Spleen (tissue), 11 donors: ENCODE data around the gene FPGS. TPM values are rescaled to one million over a fixed set of nuclear protein-coding genes. Genes with fewer than 3 reads are reported as not detected.
A peak's percentile ranks its signal among the peaks of the same experiment; 100 is the strongest.

Experiments used
- DNase-seq: peaks from one replicate; pipeline ENCODE4 v3.0.0-alpha.2; 2020
- H3K27ac ChIP-seq, 8 donors: fragments of 200-600 bp; sonication (generic) in 7 of 8; 1 replicate in 4 of 8; 2 replicates in 4 of 8; pipeline versions ENCODE4 v1.5.0 to v1.8.0; 2016 to 2021; ENCODE audit warnings: inconsistent platforms in 4 of 8, mild to moderate bottlenecking in 4 of 8, moderate library complexity in 1 of 8
- H3K27me3 ChIP-seq, 7 donors: fragments of 200-600 bp; sonication (generic) in 6 of 7; replicated peaks in 1 of 7; 1 replicate in 4 of 7; 2 replicates in 3 of 7; pipeline versions ENCODE4 v1.5.0 to v1.8.0; 2016 to 2021; ENCODE audit warnings: inconsistent platforms in 3 of 7, mild to moderate bottlenecking in 1 of 7
- H3K36me3 ChIP-seq, 6 donors: fragments of 200-600 bp; sonication (generic) in 5 of 6; 1 replicate in 4 of 6; 2 replicates in 2 of 6; pipeline versions ENCODE4 v1.5.0 to v1.8.0; 2016 to 2021; ENCODE audit warnings: inconsistent platforms in 2 of 6
- H3K4me1 ChIP-seq, 6 donors: fragments of 200-600 bp; sonication (generic) in 5 of 6; 1 replicate in 3 of 6; 2 replicates in 3 of 6; pipeline versions ENCODE4 v1.5.0 to v1.8.0; 2016 to 2021; ENCODE audit warnings: inconsistent platforms in 3 of 6
- H3K4me3 ChIP-seq, 8 donors: fragments of 200-600 bp; sonication (generic) in 7 of 8; 1 replicate in 4 of 8; 2 replicates in 4 of 8; pipeline versions ENCODE4 v1.5.0 to v1.8.0; 2016 to 2021; ENCODE audit warnings: inconsistent platforms in 4 of 8, mild to moderate bottlenecking in 4 of 8, moderate library complexity in 2 of 8
- H3K9me3 ChIP-seq, 8 donors: fragments of 200-600 bp; sonication (generic) in 7 of 8; 1 replicate in 4 of 8; 2 replicates in 4 of 8; pipeline versions ENCODE4 v1.5.0 to v1.8.0; 2016 to 2021; ENCODE audit warnings: inconsistent platforms in 4 of 8
- POLR2A ChIP-seq, 3 donors: fragments of 450-650 bp; IDR thresholded peaks; one replicate each; pipeline ENCODE4 v1.5.1; 2017; ENCODE audit warnings: antibody characterized with exemption in 3 of 3, mild to moderate bottlenecking in 1 of 3
- POLR2AphosphoS5 ChIP-seq, 3 donors: sonication (generic); formaldehyde crosslinking; IDR thresholded peaks; one replicate each; pipeline ENCODE4 v1.5.1; 2017; ENCODE audit warnings: antibody characterized with exemption in 3 of 3
- WGBS, 5 donors: extraction: QIAGEN DNeasy Blood & Tissue Kit in 3 of 5; methylation state at CpG; one replicate each; pipeline versions ENCODE4 v1.1.5 to v1.1.7; 2013 to 2018; 5-methylcytosine and 5-hydroxymethylcytosine counted together
- intact Hi-C: fragments of 100-400 bp; cut with DNase I; formaldehyde crosslinking; loops from one replicate; pipeline ENCODE4 v1.15.0; 2023; ENCODE audit warnings: low total_unique reads
- polyA plus RNA-seq, 3 donors: library from polyadenylated mRNA; stranded (reverse); fragments of 200-250 nt; gene quantifications; one replicate each; pipeline ENCODE4 v1.2.1, GENCODE V29; 2013
- total RNA-seq, 7 donors: library from RNA; depleted of rRNA in 3 of 7; stranded (reverse); fragments of >200 nt in 3 of 7; fragmentation: NEBNext Ultra II Directional in 4 of 7; extraction: Animal tissue kit (Norgen Biotek cat#: 25700) in 4 of 7; gene quantifications; one replicate each; pipeline versions ENCODE4 v1.1.0 to v1.2.1, GENCODE V29; 2016 to 2021
- TF ChIP-seq, protein P1 (sequence below), 11 experiments: fragments of 200-600 bp in 7 of 11; fragments of 450-650 bp in 4 of 11; sonication (generic) in 4 of 11; IDR thresholded peaks in 8 of 11; conservative IDR thresholded peaks in 3 of 11; 1 replicate in 7 of 11; 2 replicates in 4 of 11; pipeline versions ENCODE4 v1.4.0 to v1.8.0; 2016 to 2021; ENCODE audit warnings: antibody characterized with exemption in 11 of 11, inconsistent platforms in 4 of 11, mild to moderate bottlenecking in 1 of 11
- donor health status: healthy with polysubstance abuse.
- donor health status: DM: no; HTN: no; CAD: no; lungs with moderate emphysema.
- donor health status: DM: no; HTN: no; CAD: no.
- donor health status: Bipolar disorder and iron deficiency.
- donor health status: healthy.
- donor health status: DM: no; HTN: no; CAD: no.
- donor health status: DM: yes; HTN: yes; CAD: no.

FPGS gene
- total and polyA plus RNA-seq, 10 donors, result 33.3 to 94.6 (median 66.4) TPM

GRCh38 chr9:127796852-127797370, 5.8 kb upstream of the FPGS start:
- H3K9me3 ChIP-seq, result no peaks in the 10 kb centered on the region
- peaks cover 19 to 77% (median 56%) of the 10 kb centered on the region in 6 donors for H3K4me1 ChIP-seq
- intact Hi-C loops, result loop anchor here (10.0 kb wide), 1 partner anchor 68 kb away; no protein-coding TSS in a partner anchor
- DNase-seq, result no peak
- TF ChIP-seq POLR2AphosphoS5 (IDR thresholded peaks at IDR 0.05), result no peak
- TF ChIP-seq, protein P1, sequence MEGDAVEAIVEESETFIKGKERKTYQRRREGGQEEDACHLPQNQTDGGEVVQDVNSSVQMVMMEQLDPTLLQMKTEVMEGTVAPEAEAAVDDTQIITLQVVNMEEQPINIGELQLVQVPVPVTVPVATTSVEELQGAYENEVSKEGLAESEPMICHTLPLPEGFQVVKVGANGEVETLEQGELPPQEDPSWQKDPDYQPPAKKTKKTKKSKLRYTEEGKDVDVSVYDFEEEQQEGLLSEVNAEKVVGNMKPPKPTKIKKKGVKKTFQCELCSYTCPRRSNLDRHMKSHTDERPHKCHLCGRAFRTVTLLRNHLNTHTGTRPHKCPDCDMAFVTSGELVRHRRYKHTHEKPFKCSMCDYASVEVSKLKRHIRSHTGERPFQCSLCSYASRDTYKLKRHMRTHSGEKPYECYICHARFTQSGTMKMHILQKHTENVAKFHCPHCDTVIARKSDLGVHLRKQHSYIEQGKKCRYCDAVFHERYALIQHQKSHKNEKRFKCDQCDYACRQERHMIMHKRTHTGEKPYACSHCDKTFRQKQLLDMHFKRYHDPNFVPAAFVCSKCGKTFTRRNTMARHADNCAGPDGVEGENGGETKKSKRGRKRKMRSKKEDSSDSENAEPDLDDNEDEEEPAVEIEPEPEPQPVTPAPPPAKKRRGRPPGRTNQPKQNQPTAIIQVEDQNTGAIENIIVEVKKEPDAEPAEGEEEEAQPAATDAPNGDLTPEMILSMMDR (IDR thresholded peaks at IDR 0.05 in 8 of 11, conservative IDR thresholded peaks at IDR 0.05 in 3 of 11), result no peak
- TF ChIP-seq POLR2A (IDR thresholded peaks at IDR 0.05), result no peak
- peak overlapping the region in 7 of 8 donors; percentile 51 to 75 (median 60) for H3K27ac ChIP-seq
- no peaks in the 10 kb centered on the region for H3K27me3 ChIP-seq
- WGBS, 5 donors, result 6 to 21% (median 10%) methylated on average over 11 of the region's 11 CpGs
- H3K4me3 ChIP-seq, result peak overlapping the region in 2 of 8 donors; percentile 4 to 8
- H3K36me3 ChIP-seq, result peaks cover 0 to 28% (median 15%) of the 10 kb centered on the region in 6 donors

GRCh38 chr9:127801955-127802575, 617 bp upstream of the FPGS start:
- no peaks in the 10 kb centered on the region for H3K9me3 ChIP-seq
- H3K27ac ChIP-seq, result peak overlapping the region; percentile 83 to 97 (median 92)
- intact Hi-C loops, result no loop called here

DNA sequence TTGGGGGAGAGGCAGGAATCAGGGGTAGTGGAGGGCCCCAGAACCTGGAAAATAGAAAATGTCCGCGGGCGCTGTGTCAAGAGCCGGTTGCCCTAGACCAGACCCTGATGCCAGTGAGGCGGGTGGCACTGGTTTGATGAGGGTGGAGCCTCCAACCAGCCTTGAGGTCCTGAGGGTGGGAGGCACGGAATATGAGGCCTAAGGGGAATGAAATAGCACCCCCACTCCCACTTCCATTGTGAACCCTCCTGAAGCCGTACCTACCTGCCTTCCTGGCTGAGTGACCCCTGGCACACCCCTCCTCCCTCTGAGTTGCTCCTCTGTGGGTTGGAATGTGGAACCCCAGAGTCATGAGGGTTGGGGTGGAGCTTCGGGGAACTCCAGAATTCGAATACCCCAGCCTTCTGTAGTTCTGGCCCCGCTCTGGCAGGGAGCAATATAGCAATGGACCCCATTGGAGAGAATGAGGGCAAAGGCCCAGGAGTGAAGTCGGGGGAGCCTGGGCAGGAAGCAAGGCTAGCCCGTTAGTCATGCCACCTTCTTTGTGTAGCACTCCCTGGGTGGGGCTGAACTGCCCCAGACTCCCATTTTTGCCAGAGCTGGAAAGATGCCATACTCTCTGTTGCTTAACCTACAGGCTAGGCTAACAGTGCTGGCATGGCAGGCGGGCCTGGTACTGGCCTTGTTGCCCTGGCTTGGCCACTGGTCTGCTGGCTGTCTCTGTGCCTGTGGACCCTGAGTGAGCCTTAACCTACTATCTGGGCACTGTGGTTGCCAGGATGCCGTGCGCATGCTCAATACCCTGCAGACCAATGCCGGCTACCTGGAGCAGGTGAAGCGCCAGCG, 1.0 kb downstream of the FPGS start:
- H3K4me1 ChIP-seq, result peaks cover 13 to 73% (median 49%) of the 10 kb centered on the region in 6 donors
- DNase-seq, result no peak
- H3K9me3 ChIP-seq, result no peaks in the 10 kb centered on the region
- intact Hi-C loops, result no loop called here
- WGBS, 5 donors, result 38 to 42% (median 39%) methylated on average over 16 to 18 of the region's 18 CpGs
- H3K4me3 ChIP-seq, result peak overlapping the region; percentile 68 to 92 (median 78)
- H3K27ac ChIP-seq, result peak overlapping the region; percentile 84 to 97 (median 92)
- peaks cover 0 to 46% (median 26%) of the 10 kb centered on the region in 6 donors for H3K36me3 ChIP-seq
- TF ChIP-seq, protein P1 (IDR thresholded peaks at IDR 0.05 in 8 of 11, conservative IDR thresholded peaks at IDR 0.05 in 3 of 11), result no peak
- TF ChIP-seq POLR2AphosphoS5 (IDR thresholded peaks at IDR 0.05) (no peak), POLR2A (IDR thresholded peaks at IDR 0.05) (no peak)
- H3K27me3 ChIP-seq, result no peaks in the 10 kb centered on the region

More at GRCh38 chr9:127801955-127802575, 617 bp upstream of the FPGS start:
- TF ChIP-seq, protein P1 (IDR thresholded peaks at IDR 0.05 in 8 of 11, conservative IDR thresholded peaks at IDR 0.05 in 3 of 11), result peak in 2 of 11 experiments; percentile 10 to 16
- TF ChIP-seq POLR2A (IDR thresholded peaks at IDR 0.05) (no peak), POLR2AphosphoS5 (IDR thresholded peaks at IDR 0.05) (no peak)
- Histone ChIP-seq H3K27me3 (no peaks in the 10 kb centered on the region), H3K4me1 (peaks cover 17 to 74% (median 59%) of the 10 kb centered on the region in 6 donors), H3K36me3 (peaks cover 0 to 29% (median 10%) of the 10 kb centered on the region in 6 donors), H3K4me3 (peak overlapping the region; percentile 39 to 92 (median 78))
- no peak for DNase-seq
- WGBS, 5 donors, result 11 to 17% (median 13%) methylated on average over 10 of the region's 10 CpGs
